HG02642 (cell line): ENCODE data around the gene GALNT17.

ENCODE experiments used
- ATAC-seq: cut with Tn5 transposase; IDR thresholded peaks from one replicate; pipeline ENCODE4 v1.9.1; 2021; ENCODE audit warnings: mild to moderate bottlenecking; ENCODE audit not compliant: unreplicated experiment, poor library complexity

The GALNT17 gene

DNA sequence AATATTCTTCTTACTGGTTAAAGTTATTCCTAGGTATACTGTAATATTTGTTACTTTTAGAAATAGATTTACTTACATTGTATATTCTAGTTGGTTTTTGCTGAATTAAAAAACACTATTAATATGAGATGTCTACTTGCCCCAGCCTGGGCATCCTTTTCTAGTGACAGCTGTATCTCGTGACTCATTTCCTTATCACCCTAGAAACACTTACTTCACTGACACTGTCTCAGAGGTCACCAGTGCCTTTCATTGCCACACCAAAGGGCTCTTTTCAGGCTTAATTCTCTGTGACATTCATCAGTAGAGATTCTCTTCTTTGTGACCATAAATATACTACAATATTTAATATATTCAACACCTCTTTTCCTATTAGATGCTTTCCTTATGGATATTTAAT, 194.7 kb downstream of the GALNT17 start:
- ATAC-seq, result no peak

DNA sequence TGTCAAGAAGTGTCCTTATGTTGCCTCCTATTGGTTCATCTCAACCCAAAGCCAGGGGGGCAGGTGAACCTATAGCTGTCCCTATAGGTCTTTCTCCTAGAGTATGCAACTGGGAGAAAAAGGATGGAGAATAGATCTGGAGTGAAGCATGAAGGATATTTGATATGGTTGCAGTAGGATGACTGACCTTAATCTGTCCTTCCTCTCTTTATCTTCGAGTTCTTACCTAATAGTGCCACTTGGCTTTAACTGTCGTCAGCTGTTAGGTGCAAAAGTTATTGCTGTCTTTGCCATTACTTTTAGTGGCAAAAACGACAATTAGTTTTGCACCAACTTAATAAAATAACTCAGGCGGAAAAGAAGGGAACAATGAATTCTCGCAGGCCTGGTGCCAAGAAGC, 196.0 kb downstream of the GALNT17 start:
- ATAC-seq, result no peak

DNA sequence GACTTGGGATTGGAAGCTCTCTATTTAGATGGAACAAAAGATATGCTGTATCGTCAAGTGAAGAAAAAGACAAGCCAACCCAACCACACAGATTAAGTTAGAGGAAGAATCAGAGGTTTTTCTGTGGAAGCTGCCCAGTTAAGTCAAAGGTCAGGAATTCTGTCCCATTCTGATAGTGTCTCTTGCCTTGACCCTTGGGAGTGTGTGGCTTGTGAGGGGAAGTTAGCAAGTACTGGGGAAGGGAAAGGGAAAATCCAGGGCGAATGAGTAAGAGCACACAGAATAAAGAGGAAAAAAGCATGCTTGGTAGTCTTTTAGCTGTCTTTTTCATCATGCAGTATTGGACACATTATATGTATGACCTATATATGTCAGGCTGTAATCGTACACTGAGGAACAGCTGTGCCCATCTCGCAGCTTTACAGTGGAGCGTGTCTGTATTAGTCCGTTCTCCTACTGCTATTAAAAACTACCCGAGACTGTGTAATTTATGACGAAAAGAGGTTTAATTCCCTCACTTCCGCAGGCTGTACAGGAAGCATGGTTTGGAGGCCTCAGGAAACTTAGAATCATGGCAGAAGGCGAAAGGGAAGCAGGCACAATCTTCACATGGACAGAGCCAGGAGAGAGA, 197.2 kb downstream of the GALNT17 start:
- ATAC-seq, result no peak

DNA sequence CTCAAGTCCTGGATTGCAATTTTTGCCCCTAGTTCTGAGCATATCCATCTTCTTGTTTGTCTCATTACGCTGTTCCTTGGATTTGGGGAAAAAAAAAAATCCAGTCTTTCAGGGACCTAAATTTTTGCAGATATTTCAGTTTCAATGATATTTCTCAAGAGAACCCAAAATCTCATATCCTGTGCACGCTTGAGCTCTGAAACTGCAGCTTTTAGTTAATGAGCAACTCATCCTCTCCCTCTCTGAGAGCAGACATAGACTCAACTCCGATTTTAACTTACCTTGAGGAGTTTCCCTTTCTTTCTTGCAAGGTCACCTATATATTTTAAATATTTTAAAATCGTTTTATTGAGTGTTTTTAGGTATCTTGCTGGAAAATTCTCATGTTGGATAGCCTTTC, 200.3 kb downstream of the GALNT17 start:
- no peak for ATAC-seq

DNA sequence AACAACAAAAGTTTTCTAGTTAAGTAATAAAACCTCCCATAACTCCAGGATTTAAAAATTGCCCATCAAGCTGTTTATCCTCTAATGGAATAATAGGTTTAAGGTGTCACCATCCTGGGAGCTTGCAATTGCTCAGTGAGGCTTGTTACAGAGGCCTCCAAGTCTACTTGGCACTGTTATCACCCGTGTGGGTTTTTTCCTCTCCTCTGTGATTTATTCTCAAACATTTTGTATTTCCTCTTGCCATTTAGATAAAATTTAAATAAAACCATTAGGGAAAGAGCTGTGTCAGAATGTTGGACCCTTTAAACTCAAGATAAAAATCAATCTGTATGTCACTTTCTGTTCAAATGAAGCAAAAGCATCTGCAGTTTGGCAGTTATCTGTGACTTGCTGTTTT, 202.6 kb downstream of the GALNT17 start:
- no peak for ATAC-seq

DNA sequence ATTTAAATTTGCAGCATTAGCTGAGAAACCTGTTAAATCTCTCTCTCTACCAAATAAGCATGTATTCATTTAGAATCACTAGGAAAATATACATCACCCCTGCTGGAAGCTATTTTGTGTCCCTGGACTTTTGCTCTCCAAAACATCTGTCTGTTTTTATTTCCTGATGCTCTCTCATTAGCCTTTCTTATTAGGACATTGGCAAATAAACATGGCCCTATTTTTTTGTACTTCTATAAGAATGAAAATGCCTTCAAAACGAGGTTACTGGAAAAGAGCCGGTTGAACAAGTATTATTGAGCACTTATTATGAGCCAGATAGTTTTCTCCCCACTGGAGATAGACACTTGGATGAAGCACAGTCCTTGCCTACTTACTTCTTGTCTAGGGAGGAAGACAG, 206.9 kb downstream of the GALNT17 start:
- no peak for ATAC-seq

DNA sequence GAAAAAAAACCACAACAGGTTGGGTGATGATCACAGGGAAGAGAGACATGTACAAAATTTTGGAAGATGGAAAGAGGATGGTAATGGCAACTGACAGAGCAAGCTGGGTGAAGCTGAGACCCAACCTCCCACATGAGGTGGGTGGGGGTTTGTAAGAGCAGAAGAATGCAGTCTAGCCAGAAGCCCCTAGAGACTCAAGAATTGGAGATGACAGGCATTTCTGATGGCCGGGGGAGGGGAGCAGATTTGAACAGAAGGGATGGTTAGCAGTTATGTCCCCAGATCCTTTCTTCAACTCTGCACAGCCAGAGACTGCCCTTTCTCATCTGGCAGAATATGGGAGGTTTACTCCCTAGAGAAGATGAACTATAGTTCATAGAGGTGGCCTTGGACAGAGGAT, 208.0 kb downstream of the GALNT17 start:
- ATAC-seq, result no peak

DNA sequence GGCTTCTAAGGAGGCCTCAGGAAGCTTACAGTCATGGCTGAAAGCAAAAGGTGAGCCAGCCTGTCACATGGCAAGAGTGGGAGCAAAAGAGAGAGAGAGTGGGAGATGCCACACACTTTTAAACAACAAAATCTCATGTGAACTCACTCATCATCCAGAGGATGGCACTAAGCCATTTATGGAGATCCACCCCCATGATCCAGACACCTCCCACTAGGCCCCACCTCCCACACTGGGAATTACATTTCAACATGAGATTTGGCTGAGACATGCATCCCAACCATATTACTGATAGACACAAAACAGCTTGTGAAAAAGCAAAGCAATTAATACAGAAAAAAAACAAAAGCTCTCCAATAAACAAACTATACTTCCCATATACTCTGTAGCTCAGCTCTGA, 210.3 kb downstream of the GALNT17 start:
- no peak for ATAC-seq

DNA sequence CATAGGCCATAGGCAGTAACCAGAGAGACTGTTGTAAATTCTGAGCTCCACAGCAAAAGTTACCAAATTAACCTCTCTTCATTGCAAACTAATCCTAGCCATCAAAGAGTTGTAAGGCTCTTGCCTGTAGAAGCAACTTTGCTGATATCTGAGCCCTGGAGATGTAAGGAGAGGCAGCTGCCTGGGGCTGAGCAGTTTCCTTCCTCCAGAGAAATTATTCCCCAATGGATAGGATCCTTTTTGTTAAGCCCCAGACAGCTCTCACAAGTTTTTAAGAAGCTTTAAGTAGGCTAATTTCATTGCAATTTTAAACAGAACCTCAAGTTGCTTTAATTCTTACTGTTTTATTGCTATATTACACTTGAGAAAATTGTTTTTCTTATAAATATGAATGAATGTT, 211.1 kb downstream of the GALNT17 start:
- ATAC-seq, result no peak

DNA sequence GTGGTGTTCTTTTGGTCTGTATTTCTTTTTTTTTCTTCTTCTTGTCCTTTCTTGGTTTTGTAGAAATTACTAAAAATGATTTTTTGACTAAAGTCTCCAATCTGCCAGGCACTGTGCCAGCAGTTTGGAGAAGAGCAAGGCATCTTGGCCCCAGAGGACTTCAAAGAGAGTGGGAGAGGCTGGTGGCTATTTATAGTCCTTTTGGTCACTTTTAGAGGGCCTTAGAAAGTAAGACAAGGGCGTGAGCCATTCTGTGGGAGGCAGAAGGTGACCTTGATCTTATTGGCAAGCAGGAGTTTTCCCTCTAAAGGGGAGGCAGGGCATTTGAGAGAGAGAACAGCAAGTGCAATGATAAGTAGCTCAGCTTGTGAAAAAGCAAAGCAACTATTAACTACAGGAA, 211.9 kb downstream of the GALNT17 start:
- no peak for ATAC-seq

DNA sequence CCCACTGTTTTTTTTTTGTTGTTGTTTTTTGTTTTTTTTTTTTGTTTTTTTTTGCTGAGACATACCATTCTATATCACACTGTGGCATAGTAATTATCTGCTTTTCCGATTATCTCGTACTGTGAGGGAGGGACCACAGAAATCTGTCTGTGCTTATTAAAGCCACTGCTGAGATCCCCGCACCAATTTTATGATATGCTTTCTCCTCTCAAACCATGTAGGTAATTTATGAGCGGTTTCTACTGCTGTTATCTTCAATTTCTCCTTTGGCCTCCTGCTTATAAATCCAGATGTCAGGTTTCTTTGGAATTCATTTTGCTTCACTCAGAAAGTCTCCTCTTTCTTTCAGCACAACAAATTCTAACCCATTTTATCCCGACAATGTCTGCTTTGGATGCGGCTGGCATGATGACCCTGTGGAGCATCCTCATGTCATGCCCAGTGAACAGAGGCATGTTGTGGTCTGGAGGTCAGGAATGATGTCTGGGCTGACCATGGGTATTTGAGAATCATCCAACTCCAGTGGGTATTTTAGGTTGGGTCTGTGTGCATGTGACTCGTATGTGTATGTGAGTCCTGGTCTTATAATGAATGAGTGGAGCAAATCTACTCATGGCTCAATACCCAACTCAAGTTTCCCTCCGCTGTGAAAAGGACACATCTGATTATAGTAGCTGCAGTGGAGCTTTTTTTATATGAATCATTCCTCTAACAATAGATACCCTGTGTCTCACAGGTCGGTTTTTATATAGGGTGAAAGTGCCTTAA, 213.4 kb downstream of the GALNT17 start:
- ATAC-seq, result no peak

DNA sequence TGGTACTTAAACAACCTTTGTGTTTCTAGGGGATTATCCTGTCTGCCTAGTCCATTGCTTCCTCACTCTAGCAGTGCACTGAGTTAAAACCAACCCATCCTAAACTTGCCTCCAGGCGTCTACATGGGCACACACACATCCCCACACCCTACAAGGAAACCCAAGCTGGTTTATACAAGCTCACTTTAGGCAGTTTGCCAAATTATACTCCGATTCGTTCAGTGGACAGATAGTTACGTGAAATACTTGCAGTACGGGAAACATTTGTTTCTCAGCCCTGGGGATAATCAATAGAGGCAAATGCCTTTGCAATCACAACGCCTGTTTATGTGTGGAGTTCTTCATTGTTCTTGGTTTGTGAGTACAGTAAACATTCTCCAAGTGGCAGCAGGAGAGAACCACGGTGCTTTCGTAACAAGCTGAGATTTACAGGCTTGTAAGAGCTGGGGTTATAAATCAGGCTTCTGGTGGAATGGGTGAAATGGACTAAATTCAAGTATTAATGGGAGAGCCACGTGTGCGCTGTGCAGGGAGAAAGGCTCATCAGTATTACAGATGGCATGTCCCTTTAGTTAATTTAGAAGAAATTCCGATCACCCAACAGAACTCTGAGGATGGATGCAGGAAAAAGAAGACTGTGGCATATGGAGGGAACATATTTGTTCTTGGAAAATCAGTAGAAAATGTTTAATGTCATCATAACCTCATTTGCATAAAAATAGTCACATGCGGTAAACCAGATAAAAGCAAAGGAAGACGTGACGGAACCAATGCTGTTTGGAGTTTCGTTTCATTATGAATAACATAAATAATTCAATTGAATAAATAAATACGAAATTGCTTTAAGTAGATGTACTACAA, 217.1 kb downstream of the GALNT17 start:
- ATAC-seq, result no peak

DNA sequence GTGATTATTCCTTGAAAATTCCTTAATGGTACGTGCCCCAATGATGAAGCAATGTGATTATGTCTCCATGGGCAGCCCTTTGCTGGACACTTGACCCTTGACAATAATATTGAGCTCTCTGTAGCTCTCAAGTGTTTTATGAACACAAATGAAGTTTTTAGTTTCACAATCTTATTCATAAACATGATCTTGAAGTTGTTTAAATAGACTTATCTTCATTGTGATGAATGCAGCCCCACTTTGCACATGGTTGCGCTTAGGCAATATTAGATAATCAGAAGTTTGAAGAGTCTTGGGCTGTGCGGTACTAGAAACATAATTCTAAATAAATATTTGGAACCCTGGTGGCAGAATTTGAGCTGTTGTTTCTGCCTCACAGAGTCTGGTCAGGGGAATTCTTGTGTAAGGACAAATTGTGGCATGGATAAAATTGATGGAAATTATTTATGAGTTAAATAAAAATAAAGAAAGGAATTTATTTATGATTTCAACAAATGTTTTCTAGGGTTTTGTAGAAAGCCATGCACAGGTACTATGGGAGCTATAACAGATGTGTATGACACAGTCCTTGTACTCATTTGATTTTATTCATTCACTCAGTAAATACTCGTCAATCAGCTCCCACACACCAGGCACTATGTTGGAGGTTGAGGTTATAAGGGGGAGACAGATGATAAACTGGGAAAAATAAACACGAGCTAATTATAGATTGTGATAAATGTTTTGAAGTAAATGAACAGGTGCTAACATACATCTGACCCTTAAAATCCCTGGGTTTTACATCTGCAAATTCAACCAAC, 217.9 kb downstream of the GALNT17 start:
- no peak for ATAC-seq

DNA sequence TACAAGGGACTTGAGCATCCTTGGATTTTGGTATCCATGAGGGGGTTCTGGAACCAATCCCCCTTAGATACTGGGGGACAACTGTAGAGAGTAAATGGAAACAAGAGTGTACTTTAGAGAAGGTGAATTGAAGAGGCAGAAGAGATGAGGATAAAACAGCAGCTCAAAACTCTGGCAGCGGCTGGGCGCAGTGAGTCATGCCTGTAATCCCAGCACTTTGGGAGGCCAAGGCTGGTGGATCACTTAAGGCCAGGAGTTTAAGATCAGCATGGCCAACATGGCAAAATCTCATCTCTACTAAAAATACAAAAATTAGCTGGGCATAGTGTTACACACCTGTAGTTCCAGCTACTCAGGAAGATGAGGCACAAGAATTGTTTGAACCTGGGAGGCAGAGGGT, 218.7 kb downstream of the GALNT17 start:
- no peak for ATAC-seq

DNA sequence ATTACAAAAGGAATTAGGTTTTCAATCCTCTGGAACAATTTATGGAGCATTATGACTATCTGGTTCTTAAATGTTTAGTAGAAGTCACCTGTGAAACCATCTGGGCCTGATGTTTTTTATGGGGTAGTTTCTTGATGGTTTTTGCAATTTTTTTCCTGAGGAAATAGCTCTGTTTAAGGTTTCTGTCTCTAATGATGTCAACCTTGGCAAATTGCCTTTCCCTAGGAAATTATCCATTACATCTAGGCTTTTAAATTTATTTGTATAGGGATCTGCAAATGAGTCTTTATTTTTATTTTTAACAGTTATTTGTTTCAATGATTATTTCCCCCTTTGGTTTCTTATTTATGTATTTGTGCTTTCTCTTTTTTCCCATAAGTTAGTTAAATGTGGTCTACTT, 222.8 kb downstream of the GALNT17 start:
- no peak for ATAC-seq

DNA sequence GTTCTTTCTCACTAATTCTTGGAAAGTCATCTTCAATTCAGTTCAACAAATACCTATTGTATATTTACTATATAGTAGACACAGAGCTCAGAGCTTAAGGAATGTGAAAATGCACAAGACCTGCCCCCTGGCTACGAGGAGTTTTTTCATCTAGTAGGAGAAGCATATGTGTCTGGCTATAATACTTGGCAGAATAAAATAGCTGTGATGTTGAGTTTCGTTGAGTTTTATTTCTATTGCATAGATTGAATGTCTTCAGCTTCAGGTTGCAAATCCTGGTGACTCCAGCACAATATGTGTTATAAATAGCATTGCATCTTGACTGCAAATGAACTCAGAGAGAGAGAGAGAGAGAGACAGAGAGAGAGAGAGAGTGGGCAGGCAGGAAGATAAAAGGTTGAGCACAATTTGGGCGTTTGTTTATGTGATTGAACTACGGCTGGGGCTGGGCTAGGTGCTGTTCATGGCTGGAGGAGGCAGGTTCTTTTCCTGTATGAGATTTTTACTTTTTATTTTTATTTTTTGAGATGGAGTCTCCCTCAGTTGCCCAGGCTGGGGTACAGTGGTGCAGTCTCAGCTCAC, 229.6 kb downstream of the GALNT17 start:
- ATAC-seq, result no peak

DNA sequence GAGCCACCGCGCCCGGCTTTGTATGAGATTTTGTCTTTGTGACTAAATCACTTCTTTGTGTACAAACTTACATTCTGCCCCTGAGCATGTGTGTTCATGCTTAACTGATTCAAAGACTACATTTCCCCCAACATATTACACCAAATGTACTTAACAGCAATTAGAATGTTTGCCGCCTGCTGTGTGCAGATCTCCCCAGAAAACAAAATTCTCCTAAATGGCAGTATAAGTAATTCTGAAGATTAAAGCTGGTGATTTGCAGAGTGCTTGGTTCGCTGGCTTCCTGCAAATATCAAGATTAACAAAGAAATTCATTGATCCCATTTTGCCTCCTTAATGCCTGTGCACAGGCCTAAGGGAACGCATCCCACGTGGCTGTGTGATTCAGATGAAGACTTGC, 230.3 kb downstream of the GALNT17 start:
- no peak for ATAC-seq

DNA sequence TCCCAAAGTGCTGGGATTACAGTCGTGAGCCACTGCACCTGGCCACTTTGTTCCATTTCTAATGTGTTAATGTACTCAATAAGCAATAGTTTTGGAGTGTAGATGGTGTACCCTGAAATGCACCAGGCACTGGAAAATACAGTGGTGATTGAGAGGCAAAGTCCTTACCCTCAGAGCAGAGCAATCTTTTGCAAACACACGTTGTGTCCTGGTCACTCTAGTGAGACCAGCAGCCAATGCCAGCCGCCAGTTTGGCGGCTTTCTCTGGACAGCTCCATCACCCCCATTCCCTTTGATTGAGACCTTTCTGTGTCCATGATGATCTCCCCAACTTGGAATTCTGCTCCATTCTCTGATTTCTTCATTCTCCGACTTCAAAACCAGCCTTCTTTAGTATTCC, 231.3 kb downstream of the GALNT17 start:
- ATAC-seq, result no peak

DNA sequence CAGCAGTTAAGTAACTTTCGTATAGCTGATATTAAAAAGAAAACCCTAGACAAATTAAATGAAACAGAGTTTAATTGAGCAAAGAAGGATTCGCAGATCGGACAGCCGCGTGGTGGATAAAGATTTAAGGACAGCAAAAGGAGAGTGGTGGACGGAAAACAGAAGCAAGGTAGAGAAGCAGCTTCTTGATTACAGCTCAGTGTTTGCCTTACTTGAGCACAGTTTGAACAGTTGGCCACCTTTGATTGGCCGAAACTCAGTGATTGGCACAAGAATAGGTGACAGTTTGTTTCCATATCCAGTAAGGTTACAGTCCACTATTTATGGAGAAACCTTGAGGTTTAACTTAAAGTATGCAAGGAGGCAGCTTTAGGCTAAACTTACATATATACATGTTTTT, 231.7 kb downstream of the GALNT17 start:
- no peak for ATAC-seq

DNA sequence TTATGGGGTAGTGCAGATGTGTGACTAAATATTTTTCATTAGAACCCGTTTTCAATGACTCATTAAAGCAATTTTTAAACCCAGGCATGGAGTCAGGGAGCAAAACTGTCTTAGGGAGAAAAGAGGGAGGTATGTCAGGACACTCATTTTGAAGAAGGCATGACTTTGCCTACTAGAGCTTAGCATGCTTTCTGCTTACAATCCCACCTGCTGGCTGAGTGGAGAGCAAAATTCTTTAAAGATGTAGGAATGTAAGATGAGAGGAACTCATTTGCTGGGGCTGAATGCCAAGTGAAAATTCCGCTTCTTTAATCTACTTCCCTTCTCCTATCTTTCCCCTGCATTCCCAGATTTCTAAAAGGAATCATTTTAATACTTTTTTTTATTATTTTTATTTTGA, 232.6 kb downstream of the GALNT17 start:
- ATAC-seq, result no peak
